Tibial nerve (tissue), 4 donors: ENCODE data around the gene SLC48A1. TPM values are rescaled to one million over a fixed set of nuclear protein-coding genes. Genes with fewer than 3 reads are reported as not detected.

Source experiments
- DNase-seq, 2 donors: peaks; one replicate each; pipeline ENCODE4 v3.0.0-alpha.2; 2019; ENCODE audit warnings: low spot score in 2 of 2
- H3K27ac ChIP-seq, 4 donors: fragments of 200-600 bp; sonication (generic) in 3 of 4; one replicate each; pipeline ENCODE4 v1.5.1; 2017 to 2019; ENCODE audit warnings: mild to moderate bottlenecking in 1 of 4
- H3K27me3 ChIP-seq, 2 donors: fragments of 200-600 bp; sonication (generic) in 1 of 2; one replicate each; pipeline versions ENCODE4 v1.5.1 to v1.6.0; 2017 to 2019
- H3K36me3 ChIP-seq, 3 donors: fragments of 200-600 bp; sonication (generic); one replicate each; pipeline ENCODE4 v1.5.1; 2018 to 2019
- H3K4me1 ChIP-seq, 4 donors: fragments of 200-600 bp; sonication (generic) in 3 of 4; one replicate each; pipeline ENCODE4 v1.5.1; 2017 to 2019
- H3K4me3 ChIP-seq, 4 donors: fragments of 200-600 bp; sonication (generic) in 3 of 4; one replicate each; pipeline ENCODE4 v1.5.1; 2017 to 2019; ENCODE audit warnings: mild to moderate bottlenecking in 1 of 4, moderate library complexity in 1 of 4
- H3K9me3 ChIP-seq, 4 donors: fragments of 200-600 bp; sonication (generic) in 3 of 4; one replicate each; pipeline ENCODE4 v1.5.1; 2017 to 2019
- EP300 ChIP-seq, 2 donors: sonication (generic); formaldehyde crosslinking; IDR thresholded peaks; one replicate each; pipeline ENCODE4 v1.6.1; 2017; ENCODE audit warnings: antibody characterized with exemption in 2 of 2, mild to moderate bottlenecking in 1 of 2
- POLR2A ChIP-seq, 2 donors: fragments of 450-650 bp; IDR thresholded peaks; one replicate each; pipeline ENCODE4 v1.6.1; 2017; ENCODE audit warnings: antibody characterized with exemption in 2 of 2, mild to moderate bottlenecking in 2 of 2, moderate library complexity in 2 of 2
- WGBS, 2 donors: methylation state at CpG; one replicate each; pipeline ENCODE4 v1.1.5; 2018; 5-methylcytosine and 5-hydroxymethylcytosine counted together
- total RNA-seq, 4 donors: library from RNA; depleted of rRNA; stranded (reverse); fragments of >200 nt; gene quantifications; one replicate each; pipeline ENCODE4 v1.1.0, GENCODE V29; 2016
- TF ChIP-seq, protein P1 (sequence below), 5 experiments: fragments of 200-600 bp in 3 of 5; fragments of 450-650 bp in 2 of 5; sonication (generic) in 3 of 5; IDR thresholded peaks; one replicate each; pipeline ENCODE4 v1.5.1; 2016 to 2019; ENCODE audit warnings: antibody characterized with exemption in 5 of 5, mild to moderate bottlenecking in 3 of 5, moderate library complexity in 2 of 5

Gene SLC48A1
- total RNA-seq, 4 donors from 2014 or later = 24.6 to 37.9 (median 33.8) TPM

DNA sequence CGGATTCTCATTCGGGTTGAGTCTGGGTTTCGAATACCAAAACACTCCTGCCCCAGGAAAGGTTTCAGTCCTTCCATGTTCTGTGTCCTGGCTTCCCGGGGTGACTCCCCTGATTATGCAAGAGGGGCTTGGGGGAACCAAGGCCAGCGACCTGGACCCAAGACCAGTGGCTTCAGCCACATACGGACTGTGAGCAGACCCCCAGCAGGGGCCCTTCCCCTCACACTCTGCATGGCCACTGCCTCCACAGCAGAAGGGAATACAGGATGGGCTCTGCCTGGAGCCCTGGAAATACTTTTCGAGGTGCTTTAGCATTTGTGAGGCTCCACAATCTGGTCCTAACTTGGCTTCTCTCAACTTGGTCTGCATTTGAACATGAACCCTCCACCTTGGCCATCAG, 27.5 kb downstream of the SLC48A1 start:
- H3K4me3 ChIP-seq = no peak overlapping the region
- 78 to 85% methylated on average over 4 to 6 of the region's 7 CpGs for WGBS, 2 donors
- H3K27ac ChIP-seq = peak overlapping the region in 3 of 4 donors; percentile 14 to 98 (median 85)
- H3K4me1 ChIP-seq = peaks cover 7 to 77% (median 66%) of the 10 kb centered on the region in 4 donors
- H3K9me3 ChIP-seq = no peaks in the 10 kb centered on the region
- H3K27me3 ChIP-seq = no peaks in the 10 kb centered on the region
- peaks cover 0 to 43% (median 12%) of the 10 kb centered on the region in 3 donors for H3K36me3 ChIP-seq
- TF ChIP-seq POLR2A (IDR thresholded peaks at IDR 0.05) (no peak), EP300 (IDR thresholded peaks at IDR 0.05) (no peak)
- TF ChIP-seq, protein P1, sequence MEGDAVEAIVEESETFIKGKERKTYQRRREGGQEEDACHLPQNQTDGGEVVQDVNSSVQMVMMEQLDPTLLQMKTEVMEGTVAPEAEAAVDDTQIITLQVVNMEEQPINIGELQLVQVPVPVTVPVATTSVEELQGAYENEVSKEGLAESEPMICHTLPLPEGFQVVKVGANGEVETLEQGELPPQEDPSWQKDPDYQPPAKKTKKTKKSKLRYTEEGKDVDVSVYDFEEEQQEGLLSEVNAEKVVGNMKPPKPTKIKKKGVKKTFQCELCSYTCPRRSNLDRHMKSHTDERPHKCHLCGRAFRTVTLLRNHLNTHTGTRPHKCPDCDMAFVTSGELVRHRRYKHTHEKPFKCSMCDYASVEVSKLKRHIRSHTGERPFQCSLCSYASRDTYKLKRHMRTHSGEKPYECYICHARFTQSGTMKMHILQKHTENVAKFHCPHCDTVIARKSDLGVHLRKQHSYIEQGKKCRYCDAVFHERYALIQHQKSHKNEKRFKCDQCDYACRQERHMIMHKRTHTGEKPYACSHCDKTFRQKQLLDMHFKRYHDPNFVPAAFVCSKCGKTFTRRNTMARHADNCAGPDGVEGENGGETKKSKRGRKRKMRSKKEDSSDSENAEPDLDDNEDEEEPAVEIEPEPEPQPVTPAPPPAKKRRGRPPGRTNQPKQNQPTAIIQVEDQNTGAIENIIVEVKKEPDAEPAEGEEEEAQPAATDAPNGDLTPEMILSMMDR (IDR thresholded peaks at IDR 0.05) = no peak
- DNase-seq = no peak

DNA sequence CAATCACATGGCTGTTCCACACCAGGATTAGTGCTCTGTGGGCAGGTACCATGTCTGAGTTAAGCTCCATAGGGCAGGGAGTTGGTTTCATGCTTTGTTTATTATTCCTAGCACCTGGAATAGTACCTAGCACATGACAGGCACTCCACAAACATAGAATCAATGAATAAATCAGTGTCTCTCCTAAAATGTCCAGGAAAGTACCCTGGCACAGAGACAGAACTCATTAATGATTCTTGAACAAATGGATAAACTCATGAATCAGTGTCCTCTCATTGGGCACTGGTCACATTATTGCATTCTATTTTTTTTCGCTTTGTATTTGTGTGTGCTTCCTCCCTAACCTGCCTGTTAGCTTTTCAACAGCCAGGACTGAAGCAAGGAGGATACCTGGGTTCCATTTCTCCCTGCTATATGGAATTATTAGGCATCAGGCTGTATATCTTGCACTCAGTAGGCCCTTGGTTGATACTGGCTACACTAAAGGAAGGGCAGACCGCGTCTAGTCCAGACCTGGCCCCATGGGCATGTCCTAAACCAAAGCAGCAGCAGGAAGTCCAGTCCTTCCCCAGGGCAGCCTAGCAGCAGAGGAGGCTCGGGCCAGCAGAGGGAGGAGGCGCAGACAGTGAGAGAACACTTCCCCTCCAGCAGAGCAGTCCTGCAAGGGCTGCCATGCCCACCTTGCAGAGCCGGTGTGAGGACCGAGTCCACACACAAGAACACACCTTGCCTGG, 28.3 kb downstream of the SLC48A1 start:
- WGBS, 2 donors = 55 to 66% methylated on average over 7 of the region's 7 CpGs
- DNase-seq = no peak
- no peaks in the 10 kb centered on the region for H3K9me3 ChIP-seq
- H3K36me3 ChIP-seq = peaks cover 0 to 35% (median 8%) of the 10 kb centered on the region in 3 donors
- no peak for TF ChIP-seq POLR2A (IDR thresholded peaks at IDR 0.05)
- TF ChIP-seq, protein P1 (IDR thresholded peaks at IDR 0.05) = peak in 3 of 5 experiments; percentile 21 to 43 (median 26)
- no peak overlapping the region for H3K4me3 ChIP-seq
- H3K4me1 ChIP-seq = peaks cover 7 to 85% (median 73%) of the 10 kb centered on the region in 4 donors
- H3K27me3 ChIP-seq = no peaks in the 10 kb centered on the region
- peak overlapping the region in 2 of 4 donors; percentile 85 to 98 for H3K27ac ChIP-seq

DNA sequence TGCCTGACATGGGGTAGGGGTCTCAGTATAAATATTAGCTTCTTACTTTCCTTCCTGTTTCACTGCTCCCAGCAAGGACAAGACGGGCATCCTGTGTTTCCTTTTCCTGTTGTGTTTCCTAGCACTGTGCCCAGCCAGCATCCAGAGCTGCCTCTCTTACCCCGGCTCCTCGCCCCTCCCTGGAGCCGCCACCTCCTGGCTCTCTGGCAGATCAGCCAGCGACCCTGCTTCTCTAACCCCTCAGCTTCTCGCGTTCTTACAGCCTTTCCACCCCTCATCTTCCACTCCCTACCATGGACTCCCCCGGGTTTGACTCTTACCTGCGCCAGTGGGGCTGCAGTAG, 28.8 kb downstream of the SLC48A1 start:
- H3K27ac ChIP-seq = peak overlapping the region in 3 of 4 donors; percentile 17 to 98 (median 85)
- peaks cover 0 to 30% (median 8%) of the 10 kb centered on the region in 3 donors for H3K36me3 ChIP-seq
- no peak overlapping the region for H3K4me3 ChIP-seq
- H3K27me3 ChIP-seq = no peaks in the 10 kb centered on the region
- no peak for DNase-seq
- peaks cover 7 to 90% (median 78%) of the 10 kb centered on the region in 4 donors for H3K4me1 ChIP-seq
- 42 to 46% methylated on average over 9 of the region's 9 CpGs for WGBS, 2 donors
- TF ChIP-seq POLR2A (IDR thresholded peaks at IDR 0.05) (no peak), EP300 (IDR thresholded peaks at IDR 0.05) (no peak)
- TF ChIP-seq, protein P1 (IDR thresholded peaks at IDR 0.05) = no peak
- H3K9me3 ChIP-seq = no peaks in the 10 kb centered on the region

DNA sequence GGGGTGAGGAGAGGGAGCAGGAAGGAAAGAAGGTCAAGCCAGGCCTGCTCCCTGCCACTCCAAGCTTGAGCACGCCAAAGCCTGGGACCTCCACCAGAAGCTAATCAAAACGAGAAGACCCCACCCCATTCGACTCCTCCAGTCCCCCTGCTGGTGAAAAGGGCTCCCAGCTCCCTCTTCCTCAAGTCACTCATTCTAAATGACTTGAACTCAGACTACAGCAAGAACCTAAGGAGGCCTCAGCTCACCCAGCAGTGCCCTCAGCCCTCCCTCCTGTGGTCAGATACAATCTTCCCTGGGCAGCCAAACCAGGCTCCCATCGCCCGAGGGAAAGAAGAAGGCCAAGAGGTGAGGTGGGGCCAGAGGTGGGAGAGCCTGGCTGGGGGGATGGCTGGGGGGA, 29.3 kb downstream of the SLC48A1 start:
- no peaks in the 10 kb centered on the region for H3K9me3 ChIP-seq
- no peak for DNase-seq
- WGBS, 2 donors = 22 to 25% methylated on average over 5 of the region's 5 CpGs
- H3K4me1 ChIP-seq = peaks cover 7 to 94% (median 82%) of the 10 kb centered on the region in 4 donors
- peaks cover 0 to 26% (median 8%) of the 10 kb centered on the region in 3 donors for H3K36me3 ChIP-seq
- H3K4me3 ChIP-seq = no peak overlapping the region
- no peaks in the 10 kb centered on the region for H3K27me3 ChIP-seq
- H3K27ac ChIP-seq = peak overlapping the region; percentile 2 to 98 (median 51)
- TF ChIP-seq, protein P1 (IDR thresholded peaks at IDR 0.05) = peak in 2 of 5 experiments; percentile 6 to 20
- TF ChIP-seq POLR2A (IDR thresholded peaks at IDR 0.05) = no peak

DNA sequence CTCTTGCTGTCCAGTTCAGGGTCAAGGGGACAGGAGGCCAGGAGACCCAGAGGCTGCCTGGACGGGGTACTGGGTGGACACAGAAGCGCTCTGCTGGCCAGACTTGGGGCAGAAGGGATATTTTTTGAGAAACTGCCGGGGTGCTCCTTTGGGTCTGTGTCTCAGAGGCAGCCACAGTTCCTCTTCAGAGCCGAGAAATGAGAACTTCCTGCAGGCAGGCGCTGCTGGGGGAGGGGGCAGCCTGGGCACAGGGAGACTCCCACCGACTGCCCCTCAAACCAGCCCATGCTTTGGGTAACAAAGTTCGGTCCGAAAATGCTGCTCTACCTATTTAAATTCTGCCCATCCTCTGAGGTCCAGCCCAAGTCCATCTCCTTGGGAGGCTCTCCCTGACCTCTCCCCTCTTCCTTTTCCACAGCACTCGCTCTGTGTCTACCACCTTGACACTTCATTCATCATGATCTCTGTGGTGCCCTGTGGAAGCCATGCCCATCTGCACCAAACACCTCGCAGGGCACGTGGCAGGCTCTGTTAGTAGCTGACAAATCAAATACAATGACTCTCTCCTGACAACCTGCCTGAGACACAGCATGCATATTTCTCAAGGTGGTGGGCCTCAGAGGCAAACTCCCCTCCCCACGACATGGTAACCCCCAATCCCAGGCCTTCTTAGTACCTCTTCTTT, 30.3 kb downstream of the SLC48A1 start:
- Histone ChIP-seq H3K27me3 (no peaks in the 10 kb centered on the region), H3K9me3 (no peaks in the 10 kb centered on the region), H3K4me3 (no peak overlapping the region), H3K4me1 (peaks cover 7 to 100% (median 92%) of the 10 kb centered on the region in 4 donors), H3K36me3 (peaks cover 0 to 15% (median 4%) of the 10 kb centered on the region in 3 donors), H3K27ac (peak overlapping the region in 3 of 4 donors; percentile 48 to 98 (median 85))
- DNase-seq = no peak
- TF ChIP-seq, protein P1 (IDR thresholded peaks at IDR 0.05) = no peak
- TF ChIP-seq EP300 (IDR thresholded peaks at IDR 0.05) (no peak), POLR2A (IDR thresholded peaks at IDR 0.05) (no peak)
- WGBS, 2 donors = 69 to 73% methylated on average over 12 of the region's 12 CpGs
